CD4-positive, alpha-beta T cell treated with Interleukin-17A for 1 hour (primary cell): ENCODE measurements around the gene IFITM2.

Source experiments
- DNase-seq: peaks from one replicate; pipeline ENCODE4 v3.0.0-alpha.2; 2020

Gene IFITM2

GRCh38 chr11:307766-308708 is at the start of gene IFITM2:
Gene IFITM2, plus strand, starts transcription at chr11:307816. Its CDS starts 377 bp downstream, at chr11:308193.
- peak; percentile 67 for DNase-seq

- no peak for DNase-seq
These were observed 48.2 kb upstream of the IFITM2 start for GRCh38 chr11:259413-259812.

GRCh38 chr11:261624-262023 is 46.0 kb upstream of the IFITM2 start:
- no peak for DNase-seq

- DNase-seq: peak; percentile 51
These were observed 40.8 kb upstream of the IFITM2 start for GRCh38 chr11:266676-267439.

- DNase-seq: peak; percentile 64
These were observed 40.1 kb upstream of the IFITM2 start for GRCh38 chr11:267491-267994.

- DNase-seq: peak; percentile 71
These were observed 38.9 kb upstream of the IFITM2 start for GRCh38 chr11:268716-269145.

- DNase-seq: peak; percentile 81
These were observed 38.3 kb upstream of the IFITM2 start for GRCh38 chr11:269146-269890.

GRCh38 chr11:270451-271318 is 36.9 kb upstream of the IFITM2 start:
- no peak for DNase-seq

GRCh38 chr11:271319-271715 is 36.3 kb upstream of the IFITM2 start:
- DNase-seq: no peak

GRCh38 chr11:272195-272930 is 35.3 kb upstream of the IFITM2 start:
- no peak for DNase-seq

GRCh38 chr11:272931-273198 is 34.8 kb upstream of the IFITM2 start:
- no peak for DNase-seq

GRCh38 chr11:276219-276618 is 31.4 kb upstream of the IFITM2 start:
- no peak for DNase-seq

GRCh38 chr11:278001-278951 is 29.3 kb upstream of the IFITM2 start, which contains the start of gene NLRP6:
Gene NLRP6, plus strand, starts transcription at chr11:278407. Its CDS starts 163 bp downstream, at chr11:278570.
- DNase-seq: no peak

- no peak for DNase-seq
These were observed 28.3 kb upstream of the IFITM2 start for GRCh38 chr11:279040-279965.

- DNase-seq: peak; percentile 49
These were observed 27.5 kb upstream of the IFITM2 start for GRCh38 chr11:279966-280705.

GRCh38 chr11:280706-281485 is 26.7 kb upstream of the IFITM2 start:
- peak; percentile 38 for DNase-seq

- DNase-seq: no peak
These were observed 26.0 kb upstream of the IFITM2 start for GRCh38 chr11:281486-282161.
